Endothelial cell of umbilical vein (primary cell): ENCODE measurements around the gene TNFSF4.

ENCODE experiments used
- EZH2 ChIP-seq: IDR thresholded peaks from 2 replicates; pipeline ENCODE4 v1.6.1; 2012; ENCODE audit warnings: borderline replicate concordance, low read depth, mild to moderate bottlenecking, moderate library complexity, low read length, inconsistent platforms; ENCODE audit not compliant: severe bottlenecking
- FOS ChIP-seq: IDR thresholded peaks from 2 replicates; pipeline ENCODE4 v1.6.1; 2011; ENCODE audit warnings: mild to moderate bottlenecking, low read length, moderate library complexity, borderline replicate concordance; ENCODE audit not compliant: insufficient read depth
- GATA2 ChIP-seq: IDR thresholded peaks from 2 replicates; pipeline ENCODE4 v1.7.0; 2011; ENCODE audit warnings: low read depth, mild to moderate bottlenecking, moderate library complexity, mixed read lengths, low read length; ENCODE audit not compliant: insufficient read length, insufficient read depth
- JUN ChIP-seq: IDR thresholded peaks from 2 replicates; pipeline ENCODE4 v1.6.1; 2011; ENCODE audit warnings: borderline replicate concordance, low read depth; ENCODE audit not compliant: insufficient read length, insufficient read depth
- MYC ChIP-seq: IDR thresholded peaks from one replicate; pipeline ENCODE4 v1.6.1; 2011; ENCODE audit warnings: mild to moderate bottlenecking, low read depth, low read length
- POLR2A ChIP-seq: IDR thresholded peaks from 2 replicates; pipeline ENCODE4 v1.6.1; 2012; ENCODE audit warnings: low read depth, mild to moderate bottlenecking, control low read depth, low read length
- POLR2AphosphoS5 ChIP-seq: IDR thresholded peaks from 2 replicates; pipeline ENCODE4 v1.6.1; 2012; ENCODE audit warnings: low read depth, mild to moderate bottlenecking, control low read depth, low read length, moderate library complexity; ENCODE audit not compliant: insufficient read depth
- TF ChIP-seq, protein P1 (sequence below), 2 donors: IDR thresholded peaks; 1 replicate in 1 of 2; 2 replicates in 1 of 2; pipeline ENCODE4 v1.5.1; 2011; ENCODE audit warnings: low read length in 2 of 2, mild to moderate bottlenecking in 2 of 2, moderate library complexity in 2 of 2, control low read depth in 1 of 2, inconsistent platforms in 1 of 2, low read depth in 1 of 2; ENCODE audit not compliant: insufficient read depth in 1 of 2; ENCODE audit errors: extremely low read depth in 1 of 2
- TF ChIP-seq, protein P2 (sequence below): IDR thresholded peaks from 2 replicates; pipeline ENCODE4 v1.6.1; 2011; ENCODE audit not compliant: insufficient read depth, insufficient read length

DNA sequence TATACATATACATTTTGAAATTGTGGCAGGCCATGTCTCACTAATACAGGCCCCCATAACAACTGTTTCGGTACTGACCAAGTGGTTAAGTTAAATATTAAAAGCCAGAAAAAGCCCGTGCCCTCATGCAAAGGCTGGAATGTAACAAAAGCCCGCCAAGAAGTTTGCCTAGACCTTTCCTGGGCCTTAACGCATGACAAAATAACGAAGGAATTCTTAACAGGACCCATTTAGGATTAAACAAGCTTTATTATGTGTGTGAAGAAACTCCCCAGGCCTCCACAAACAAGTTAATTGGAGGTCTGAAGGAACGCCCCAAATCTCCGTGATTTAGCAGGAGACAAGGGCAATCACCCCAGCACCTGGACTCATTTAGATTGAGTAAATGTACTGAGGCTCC lies 42.4 kb downstream of the TNFSF4 start:
- TF ChIP-seq FOS, result no peak
- no peak for TF ChIP-seq EZH2
- TF ChIP-seq, protein P1, sequence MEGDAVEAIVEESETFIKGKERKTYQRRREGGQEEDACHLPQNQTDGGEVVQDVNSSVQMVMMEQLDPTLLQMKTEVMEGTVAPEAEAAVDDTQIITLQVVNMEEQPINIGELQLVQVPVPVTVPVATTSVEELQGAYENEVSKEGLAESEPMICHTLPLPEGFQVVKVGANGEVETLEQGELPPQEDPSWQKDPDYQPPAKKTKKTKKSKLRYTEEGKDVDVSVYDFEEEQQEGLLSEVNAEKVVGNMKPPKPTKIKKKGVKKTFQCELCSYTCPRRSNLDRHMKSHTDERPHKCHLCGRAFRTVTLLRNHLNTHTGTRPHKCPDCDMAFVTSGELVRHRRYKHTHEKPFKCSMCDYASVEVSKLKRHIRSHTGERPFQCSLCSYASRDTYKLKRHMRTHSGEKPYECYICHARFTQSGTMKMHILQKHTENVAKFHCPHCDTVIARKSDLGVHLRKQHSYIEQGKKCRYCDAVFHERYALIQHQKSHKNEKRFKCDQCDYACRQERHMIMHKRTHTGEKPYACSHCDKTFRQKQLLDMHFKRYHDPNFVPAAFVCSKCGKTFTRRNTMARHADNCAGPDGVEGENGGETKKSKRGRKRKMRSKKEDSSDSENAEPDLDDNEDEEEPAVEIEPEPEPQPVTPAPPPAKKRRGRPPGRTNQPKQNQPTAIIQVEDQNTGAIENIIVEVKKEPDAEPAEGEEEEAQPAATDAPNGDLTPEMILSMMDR (IDR thresholded peaks at IDR 0.05; ENCODE audit: extremely low read depth in 1 of 2, insufficient read depth in 1 of 2, low read depth in 1 of 2, low read length in 2 of 2), result no peak
- no peak for TF ChIP-seq POLR2A
- TF ChIP-seq POLR2AphosphoS5, result no peak
- TF ChIP-seq, protein P2, sequence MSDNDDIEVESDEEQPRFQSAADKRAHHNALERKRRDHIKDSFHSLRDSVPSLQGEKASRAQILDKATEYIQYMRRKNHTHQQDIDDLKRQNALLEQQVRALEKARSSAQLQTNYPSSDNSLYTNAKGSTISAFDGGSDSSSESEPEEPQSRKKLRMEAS, result no peak
- no peak for TF ChIP-seq MYC
- no peak for TF ChIP-seq GATA2
- TF ChIP-seq JUN, result no peak
